NT2/D1 (cell line): Measurements from ENCODE around the gene CRLF3.
"Not testable (repeated sequence)": the region's sequence is repeated elsewhere in the genome, so short reads cannot be mapped to it uniquely, and the experiment has no call there.

Source experiments
- YY1 ChIP-seq: IDR thresholded peaks from 2 replicates; pipeline ENCODE4 v1.6.1; 2011; ENCODE audit not compliant: insufficient read length, insufficient read depth
- ZNF274 ChIP-seq: IDR thresholded peaks from 2 replicates; pipeline ENCODE4 v1.6.1; 2011; ENCODE audit warnings: mild to moderate bottlenecking, low read depth, low read length

GRCh38 chr17:30814860-30815259 is 9.6 kb downstream of the CRLF3 start:
- TF ChIP-seq ZNF274, YY1: not testable (repeated sequence)
